Measurements from ENCODE around the gene PDGFC.

DNA sequence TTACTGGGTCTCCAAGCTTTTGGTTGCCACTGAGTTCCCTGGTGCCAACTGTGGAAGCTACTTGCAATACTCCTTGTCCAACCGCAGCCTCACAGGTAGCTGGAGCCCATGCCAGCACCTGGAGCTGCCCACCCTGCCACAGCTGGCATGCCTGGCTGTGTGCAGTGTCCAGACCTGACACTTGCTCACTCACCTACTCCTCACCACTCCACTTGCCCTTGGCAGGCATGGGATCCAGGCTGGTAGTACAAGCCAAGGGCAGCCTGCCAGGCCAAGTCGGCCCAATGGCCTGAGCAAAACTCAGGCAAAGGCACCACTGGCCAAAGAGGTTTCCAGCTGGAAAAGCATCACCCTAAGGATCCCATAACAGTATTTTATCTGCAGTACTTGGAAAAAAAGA is 246.3 kb downstream of the PDGFC start:
- TF ChIP-seq GATA2 (IDR thresholded peaks at IDR 0.05; ENCODE audit: low read depth, low read length) (no peak), GATA3 (IDR thresholded peaks at IDR 0.05; ENCODE audit: low read depth, low read length) (no peak)
